RCC 7860 (cell line): ENCODE results near the gene UGT1A1.

Experiments used
- DNase-seq: peaks from one replicate; pipeline ENCODE4 v3.0.0-alpha.2; 2015; ENCODE audit warnings: low spot score
- FAIRE-seq: peaks from 2 replicates; lab custom pipeline; 2012; peaks lifted over from hg19 to GRCh38; lab: Jason Lieb, UNC

The UGT1A1 gene

DNA sequence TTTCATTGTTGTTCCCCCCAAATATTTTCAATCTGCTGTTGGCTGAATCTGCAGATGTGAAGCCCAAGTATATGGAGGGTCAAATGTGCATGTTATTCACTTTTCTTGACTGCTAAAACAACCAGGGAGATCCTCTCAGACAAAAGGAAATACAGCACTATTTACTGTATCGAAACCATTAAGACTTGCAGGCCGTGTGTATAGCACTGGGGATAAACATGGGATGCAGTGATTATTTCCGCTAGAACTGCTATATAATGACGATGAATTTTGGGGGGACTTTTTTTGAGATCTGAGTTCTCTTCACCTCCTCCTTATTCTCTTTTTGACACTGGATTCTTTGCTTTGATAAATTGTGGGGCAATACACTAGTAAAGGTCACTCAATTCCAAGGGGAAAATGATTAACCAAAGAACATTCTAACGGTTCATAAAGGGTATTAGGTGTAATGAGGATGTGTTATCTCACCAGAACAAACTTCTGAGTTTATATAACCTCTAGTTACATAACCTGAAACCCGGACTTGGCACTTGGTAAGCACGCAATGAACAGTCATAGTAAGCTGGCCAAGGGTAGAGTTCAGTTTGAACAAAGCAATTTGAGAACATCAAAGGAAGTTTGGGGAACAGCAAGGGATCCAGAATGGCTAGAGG lies 3.5 kb upstream of the UGT1A1 start:
- DNase-seq (no peak), FAIRE-seq (no peak)

DNA sequence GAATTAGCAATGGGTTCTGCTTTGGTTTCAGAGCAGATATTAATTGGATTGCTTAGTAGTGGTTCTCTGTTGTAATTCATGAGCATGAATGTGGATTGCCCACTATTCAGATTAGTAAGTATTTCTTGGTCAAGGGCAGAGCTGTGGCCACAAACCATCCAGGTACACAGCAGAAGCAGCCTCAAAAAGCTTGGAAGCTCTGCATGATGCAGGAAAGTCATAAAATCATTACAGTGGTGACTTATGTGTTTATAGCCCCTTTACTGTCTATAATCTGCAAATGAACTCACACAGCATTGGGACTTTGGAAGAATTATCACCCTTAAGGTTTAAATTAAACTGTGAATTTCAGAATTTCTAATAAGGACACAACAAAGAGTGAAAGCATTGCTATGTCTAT lies 1.9 kb upstream of the UGT1A1 start:
- DNase-seq (no peak), FAIRE-seq (no peak)

DNA sequence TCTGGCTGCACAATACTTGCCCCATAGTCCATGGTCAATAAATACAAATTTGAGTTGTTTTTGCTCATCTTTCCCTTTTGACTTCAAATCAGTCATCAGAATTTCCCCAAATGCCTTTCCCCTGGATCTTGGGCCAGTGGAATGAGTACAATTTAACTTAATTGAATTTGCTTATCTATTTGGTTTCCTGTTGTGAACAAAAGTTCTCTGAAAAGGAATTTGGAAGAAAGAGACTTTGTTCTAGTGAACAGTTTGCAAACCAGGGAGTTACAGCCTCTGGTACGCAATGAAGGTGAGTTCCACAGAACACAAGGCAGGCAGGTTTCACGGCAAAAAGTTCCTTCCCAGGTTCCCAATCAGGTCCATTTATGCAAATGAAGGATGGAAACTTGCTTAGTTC lies 1.2 kb upstream of the UGT1A1 start:
- FAIRE-seq (no peak), DNase-seq (no peak)

DNA sequence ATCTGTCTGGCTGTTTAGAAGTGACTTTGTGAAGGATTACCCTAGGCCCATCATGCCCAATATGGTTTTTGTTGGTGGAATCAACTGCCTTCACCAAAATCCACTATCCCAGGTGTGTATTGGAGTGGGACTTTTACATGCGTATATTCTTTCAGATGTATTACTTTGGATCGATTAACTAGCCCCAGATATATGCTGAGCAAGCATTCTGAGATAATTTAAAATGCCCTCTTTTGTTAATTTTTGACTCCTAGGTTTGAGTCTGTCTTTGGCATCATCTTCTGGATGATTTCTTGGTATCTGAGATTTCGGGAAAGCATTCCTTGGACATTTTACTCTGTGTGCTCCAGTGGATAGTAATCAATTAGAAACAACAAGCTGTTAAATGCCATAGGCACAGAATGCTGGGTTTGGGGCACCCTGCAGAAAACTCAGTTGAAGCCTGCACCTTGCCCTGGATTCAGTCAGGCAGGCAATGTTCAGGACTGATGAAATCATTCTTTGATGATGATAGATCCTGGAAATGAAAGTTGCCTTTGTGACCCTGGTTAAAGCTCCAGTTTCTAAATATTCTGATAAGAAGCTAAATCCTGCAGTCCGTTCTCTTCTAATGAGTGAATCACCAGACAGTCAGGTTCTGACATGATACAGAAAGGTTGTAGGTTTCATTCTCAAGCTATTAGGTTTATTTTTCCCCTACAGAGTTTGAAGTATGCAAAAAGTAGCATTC lies 1.1 kb downstream of the UGT1A1 start:
- DNase-seq (no peak), FAIRE-seq (no peak)

DNA sequence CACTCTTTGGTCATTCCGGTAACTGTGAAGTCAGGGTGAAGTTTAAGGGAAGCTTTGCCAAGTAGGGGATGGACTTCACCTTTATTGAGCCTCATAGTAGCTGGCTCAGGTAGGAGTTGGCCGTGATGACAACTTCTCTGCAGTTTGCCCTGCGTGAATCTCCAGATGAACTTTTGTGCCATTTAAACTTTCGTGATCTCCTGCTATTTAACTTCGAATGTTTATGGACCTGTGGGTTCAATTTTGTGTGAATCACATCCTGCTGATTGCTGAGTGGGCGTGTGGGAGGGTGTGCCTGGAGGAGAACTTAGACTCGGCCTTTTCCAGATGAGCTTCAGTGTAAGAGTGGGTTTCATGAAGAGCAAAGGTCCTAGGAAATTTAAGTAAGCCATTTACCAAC lies 4.2 kb downstream of the UGT1A1 start:
- FAIRE-seq = peak; percentile 85
- DNase-seq = peak; percentile 58

DNA sequence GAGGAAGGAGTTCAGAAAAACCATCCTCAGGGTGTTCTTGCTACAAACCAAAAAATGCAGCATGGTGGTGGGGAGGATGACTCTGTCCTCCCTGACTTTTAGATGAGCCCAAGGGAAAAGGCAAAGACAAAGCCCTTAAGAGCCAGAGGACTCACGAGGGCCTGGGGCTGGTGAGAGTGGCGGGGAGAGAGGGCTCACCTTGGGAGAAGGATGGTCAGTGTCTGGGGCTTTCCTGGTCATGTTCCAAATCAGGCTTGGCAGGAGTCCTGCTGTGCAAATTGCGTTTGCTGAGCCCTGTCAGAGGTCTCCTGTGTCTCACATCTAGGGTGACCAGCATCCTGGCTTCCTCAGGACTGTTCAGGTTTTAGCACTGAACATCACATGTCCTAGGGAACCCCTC lies 4.7 kb downstream of the UGT1A1 start:
- no peak for FAIRE-seq

DNA sequence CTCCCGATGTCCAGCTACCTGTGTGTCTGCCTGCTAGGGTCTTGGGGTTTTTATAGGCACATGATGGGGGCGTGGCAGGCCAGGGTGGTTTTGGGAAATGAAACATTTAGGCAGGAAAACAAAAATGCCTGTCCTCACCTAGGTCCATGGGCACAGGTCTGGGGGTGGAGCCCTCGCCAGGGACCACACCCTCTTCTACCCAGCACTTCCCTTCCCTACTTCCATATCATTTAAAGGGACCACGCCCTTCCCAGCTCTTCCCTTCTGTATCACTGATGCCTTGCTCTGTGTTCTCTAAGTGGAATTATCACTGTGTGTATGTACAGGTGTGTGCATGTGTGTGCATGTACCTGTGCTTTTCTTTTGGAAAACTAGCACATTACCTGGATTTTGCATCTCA lies 6.3 kb downstream of the UGT1A1 start:
- DNase-seq = no peak
- FAIRE-seq = no peak

More for the DNA sequence above, 4.7 kb downstream of the UGT1A1 start:
- DNase-seq = no peak

DNA sequence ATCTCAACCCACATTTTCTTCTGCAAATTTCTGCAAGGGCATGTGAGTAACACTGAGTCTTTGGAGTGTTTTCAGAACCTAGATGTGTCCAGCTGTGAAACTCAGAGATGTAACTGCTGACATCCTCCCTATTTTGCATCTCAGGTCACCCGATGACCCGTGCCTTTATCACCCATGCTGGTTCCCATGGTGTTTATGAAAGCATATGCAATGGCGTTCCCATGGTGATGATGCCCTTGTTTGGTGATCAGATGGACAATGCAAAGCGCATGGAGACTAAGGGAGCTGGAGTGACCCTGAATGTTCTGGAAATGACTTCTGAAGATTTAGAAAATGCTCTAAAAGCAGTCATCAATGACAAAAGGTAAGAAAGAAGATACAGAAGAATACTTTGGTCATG lies 8.0 kb downstream of the UGT1A1 start:
- no peak for FAIRE-seq
- DNase-seq = no peak

DNA sequence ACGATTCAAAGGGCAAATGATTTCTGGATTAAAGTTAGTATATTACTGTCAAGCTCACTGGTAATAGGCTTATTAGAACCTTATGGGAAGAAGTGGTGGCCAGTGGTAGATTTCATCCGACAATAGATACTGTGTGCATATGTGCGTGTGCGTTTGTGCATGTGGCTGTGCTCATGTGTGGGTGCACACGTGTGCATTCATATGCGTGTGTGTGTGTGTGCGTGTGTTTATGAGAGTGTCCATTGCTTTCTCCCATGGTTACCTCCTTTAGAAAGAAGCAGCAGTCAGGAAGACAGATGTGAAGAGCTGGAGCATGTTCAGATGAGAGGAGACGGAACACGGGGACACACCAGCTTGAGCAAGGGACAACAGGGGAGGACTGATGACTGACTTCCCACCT lies 9.2 kb downstream of the UGT1A1 start:
- no peak for FAIRE-seq
- DNase-seq = no peak

DNA sequence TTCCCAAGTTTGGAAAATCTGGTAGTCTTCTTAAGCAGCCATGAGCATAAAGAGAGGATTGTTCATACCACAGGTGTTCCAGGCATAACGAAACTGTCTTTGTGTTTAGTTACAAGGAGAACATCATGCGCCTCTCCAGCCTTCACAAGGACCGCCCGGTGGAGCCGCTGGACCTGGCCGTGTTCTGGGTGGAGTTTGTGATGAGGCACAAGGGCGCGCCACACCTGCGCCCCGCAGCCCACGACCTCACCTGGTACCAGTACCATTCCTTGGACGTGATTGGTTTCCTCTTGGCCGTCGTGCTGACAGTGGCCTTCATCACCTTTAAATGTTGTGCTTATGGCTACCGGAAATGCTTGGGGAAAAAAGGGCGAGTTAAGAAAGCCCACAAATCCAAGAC lies 12.1 kb downstream of the UGT1A1 start:
- FAIRE-seq (no peak), DNase-seq (no peak)

DNA sequence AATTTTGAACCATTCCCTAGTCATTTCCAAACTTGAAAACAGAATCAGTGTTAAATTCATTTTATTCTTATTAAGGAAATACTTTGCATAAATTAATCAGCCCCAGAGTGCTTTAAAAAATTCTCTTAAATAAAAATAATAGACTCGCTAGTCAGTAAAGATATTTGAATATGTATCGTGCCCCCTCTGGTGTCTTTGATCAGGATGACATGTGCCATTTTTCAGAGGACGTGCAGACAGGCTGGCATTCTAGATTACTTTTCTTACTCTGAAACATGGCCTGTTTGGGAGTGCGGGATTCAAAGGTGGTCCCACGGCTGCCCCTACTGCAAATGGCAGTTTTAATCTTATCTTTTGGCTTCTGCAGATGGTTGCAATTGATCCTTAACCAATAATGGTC lies 12.5 kb downstream of the UGT1A1 start:
- DNase-seq (no peak), FAIRE-seq (no peak)

DNA sequence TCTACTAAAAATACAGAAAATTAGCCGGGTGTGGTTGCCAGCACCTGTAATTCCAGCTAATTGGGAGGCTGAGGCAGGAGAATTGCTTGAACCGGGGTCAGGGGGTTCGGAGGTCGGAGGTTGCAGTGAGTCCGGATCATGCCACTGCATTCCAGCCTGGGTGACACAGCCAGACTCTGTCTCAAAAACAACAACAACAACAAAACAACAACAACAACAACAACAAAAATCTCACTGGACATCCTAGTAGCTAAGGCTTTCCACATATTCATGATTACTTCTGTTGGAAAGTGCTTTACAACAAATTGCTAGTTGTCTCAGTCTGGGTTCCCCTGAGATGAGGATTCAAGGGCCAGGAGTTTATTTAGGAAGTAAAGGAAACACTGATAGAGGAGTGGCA lies 13.8 kb downstream of the UGT1A1 start:
- FAIRE-seq = no peak
- no peak for DNase-seq

DNA sequence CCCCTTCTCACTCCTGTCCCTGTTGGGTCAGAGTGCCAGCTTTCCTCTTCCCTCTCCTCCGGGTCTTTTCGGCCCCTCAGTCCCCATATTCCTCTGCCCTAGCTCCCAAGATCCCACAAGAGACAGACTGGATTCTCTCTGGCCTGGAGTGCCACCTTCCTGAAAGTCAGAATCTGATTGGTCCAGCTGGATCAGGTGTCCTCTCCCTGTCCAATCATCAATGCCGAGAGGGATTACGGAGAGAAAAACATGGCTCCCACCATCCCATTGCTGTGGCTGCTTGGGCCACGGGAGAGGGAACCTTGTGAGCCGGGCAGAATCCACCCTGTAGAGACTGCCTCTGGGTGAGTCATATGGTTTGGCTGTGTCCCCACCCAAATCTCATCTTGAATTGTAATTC lies 15.3 kb downstream of the UGT1A1 start:
- DNase-seq = no peak
- no peak for FAIRE-seq

DNA sequence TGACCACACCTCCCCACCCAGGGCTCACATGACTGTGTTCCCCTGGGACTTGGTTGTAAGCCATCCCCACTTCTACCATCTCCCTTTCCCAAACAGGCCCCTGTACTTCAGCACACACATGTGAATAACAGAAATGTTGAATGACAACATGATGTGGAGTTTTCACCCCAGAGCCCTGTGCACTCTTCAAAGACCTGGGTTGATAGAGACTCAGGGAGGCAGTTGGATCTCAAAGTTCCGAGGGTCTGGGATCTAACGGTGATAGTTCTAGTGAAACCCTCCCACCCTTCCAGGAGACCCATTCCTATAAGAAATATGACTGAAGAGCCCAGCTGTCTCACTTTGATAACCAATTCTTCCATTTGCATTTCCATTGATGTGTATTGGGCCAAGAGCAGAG lies 18.0 kb downstream of the UGT1A1 start, which contains the start of gene MROH2A:
MROH2A (plus strand) TSS at position 301 of the 400 bp plus-strand sequence. CDS start 1,029 bp downstream, outside the sequence.
- no peak for FAIRE-seq
- DNase-seq = no peak

DNA sequence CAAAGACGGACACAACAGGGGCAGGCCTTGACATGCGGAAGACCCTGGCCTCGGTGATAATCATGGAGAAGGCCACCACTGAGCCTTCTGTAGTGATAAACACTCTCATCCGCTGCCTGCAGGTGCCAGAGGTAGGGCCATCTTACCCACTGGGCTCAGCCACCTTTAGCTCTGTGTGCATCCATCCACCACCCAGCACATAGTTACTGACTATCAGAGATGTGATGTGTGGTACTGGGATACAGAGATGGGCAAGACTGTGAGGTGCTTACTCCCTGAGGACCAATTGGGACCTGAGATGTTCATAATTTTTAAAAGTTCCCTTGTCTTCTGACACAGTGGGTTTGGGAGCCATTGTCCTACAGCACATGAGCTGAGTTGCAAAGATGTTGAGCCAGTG lies 19.7 kb downstream of the UGT1A1 start:
- DNase-seq = no peak
- no peak for FAIRE-seq

DNA sequence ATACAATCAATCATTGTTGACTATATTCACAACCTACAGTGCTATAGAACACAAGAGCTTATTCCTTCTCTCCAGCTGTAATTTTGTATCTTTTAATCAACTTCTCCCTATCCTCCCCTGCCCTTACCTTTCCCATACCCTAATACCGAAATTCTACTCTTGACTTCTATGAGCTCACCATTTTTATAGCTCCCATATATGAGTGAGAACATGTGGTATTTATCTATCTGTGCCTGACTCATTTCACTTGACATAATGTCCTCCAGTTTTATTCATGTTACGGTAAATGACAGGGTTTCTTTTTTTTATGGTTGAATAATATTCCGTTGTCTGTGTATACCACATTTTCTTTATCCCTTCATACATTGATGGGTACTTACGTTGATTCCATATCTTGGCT lies 20.7 kb downstream of the UGT1A1 start:
- FAIRE-seq = no peak
- no peak for DNase-seq

DNA sequence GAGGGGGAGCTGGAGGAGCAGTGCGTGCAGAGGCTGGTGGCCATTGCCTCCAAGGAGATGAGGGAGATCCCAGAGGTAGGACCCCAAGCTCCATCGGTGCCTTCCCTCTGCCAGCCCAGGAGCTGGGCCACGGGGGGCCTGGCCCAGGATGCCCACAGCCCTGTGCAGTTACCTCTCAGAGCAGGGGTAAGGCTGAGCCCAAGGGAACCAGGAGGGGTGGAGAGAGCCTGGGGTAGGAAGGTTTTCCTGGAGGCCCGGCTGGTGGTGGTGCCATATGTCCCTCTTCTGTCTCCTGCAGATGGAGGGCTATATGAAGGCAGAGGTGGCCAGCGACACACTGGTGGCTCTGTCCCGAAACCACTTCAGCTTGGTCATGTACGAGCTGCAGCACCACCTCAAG lies 29.5 kb downstream of the UGT1A1 start:
- DNase-seq (no peak), FAIRE-seq (no peak)

DNA sequence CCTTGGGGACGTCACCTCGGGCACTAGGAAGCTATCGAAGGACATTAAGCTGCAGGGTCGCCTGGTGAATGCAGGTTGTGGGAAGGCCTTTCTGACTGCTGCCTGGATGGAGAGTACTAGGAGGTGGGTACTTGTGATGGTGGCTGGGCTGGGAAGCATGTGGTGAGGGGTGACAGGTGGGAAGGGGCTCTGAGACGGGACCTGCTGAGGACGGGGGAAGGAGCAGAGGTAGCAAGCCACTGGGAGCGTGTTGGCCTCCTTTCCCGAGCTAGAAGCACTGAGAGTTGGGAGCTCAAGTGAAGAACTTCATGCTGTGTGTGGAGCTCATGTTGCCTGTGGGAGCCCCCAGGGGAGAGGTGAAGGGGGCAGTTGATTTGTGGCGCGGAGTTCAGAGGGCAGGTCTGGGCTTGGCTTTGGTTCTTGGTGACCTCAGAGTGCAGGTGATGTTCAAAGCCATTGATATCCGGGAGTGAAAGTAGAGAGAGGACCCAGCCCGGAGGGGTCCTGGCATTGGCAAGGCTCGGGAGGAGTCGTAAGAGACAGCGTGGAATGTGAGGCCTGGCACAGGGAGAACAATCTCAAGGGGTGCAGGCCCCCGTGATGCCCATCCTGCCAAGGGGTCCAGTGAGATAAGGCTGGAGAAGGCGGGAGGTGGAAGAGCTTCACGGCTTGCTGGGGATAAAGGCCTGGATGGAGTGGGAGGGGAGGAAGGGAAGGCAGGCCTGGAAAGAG lies 31.2 kb downstream of the UGT1A1 start:
- DNase-seq (no peak), FAIRE-seq (no peak)

DNA sequence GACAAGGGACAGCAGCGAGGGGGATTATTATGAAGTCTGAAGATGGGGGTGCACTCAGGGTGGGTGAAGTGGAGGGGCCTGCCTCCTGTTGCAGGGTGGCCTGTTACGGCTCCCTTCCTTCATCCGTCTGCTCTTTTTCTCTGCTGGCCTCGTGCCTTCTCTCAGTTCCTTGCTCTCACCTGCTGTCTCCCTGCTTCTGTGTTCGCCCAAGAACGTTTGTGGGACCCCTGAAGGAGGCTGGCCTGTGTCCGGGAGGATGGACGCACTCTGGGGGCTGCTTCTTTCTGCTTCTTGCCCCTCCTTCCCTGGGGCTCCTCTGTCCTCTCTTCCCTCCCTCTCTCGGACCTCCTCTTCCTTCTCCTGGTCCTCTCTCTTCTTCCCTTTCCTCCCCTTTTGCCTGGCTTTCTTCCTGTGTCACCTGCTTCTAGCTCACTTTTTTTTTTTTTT lies 31.8 kb downstream of the UGT1A1 start:
- FAIRE-seq = no peak

DNA sequence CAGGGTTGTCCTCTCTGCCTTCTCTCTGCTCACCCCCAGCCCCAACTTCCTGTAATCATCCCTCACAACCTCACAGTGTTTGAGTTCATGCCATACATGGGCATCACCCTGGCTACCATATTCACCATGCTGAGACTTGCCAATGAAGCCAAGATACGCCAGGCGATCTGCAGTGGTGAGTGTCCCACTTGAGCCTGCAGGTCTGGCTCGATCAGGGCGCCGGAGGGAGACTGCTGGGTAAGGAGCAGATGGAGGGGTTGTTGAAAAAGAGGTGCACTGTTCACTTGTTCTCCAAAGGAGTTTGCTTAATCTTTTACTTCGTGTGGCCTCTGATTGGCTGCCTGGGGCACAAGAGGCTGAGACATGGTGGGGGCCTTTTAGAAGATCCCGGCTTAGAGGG lies 32.6 kb downstream of the UGT1A1 start:
- no peak for DNase-seq
- FAIRE-seq = no peak

More for the DNA sequence above, 31.8 kb downstream of the UGT1A1 start:
- no peak for DNase-seq

DNA sequence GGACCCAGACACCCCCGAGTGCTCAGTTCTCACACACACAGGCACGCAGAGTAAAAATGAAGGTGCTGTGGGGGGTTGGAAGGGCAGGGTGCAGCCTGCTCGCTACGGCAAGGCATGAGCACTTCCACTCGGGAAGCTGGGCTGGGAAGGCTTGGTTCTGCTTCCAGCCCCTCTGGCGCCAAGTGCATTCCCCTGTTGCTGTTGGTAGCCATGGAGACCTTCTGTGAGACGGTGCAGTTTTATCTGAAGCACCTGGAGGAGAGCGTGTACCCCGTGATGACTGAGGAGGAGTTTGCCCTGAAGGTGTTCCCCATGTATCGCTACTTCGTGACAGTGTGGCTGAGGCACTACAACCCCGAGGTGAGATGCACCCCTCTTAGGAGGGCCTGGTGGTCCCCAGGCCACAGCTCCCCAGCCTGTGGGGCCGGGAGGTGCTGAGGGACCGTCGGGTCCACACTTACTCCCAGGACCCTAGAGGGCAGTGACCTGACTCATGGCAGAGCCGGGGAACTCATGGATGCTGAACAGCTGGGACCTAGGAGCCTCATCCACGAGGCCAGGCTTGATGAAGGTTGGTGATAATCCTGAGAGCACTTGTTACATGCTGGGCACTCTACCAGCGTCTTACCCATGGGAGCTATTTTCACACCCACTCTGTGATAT lies 33.5 kb downstream of the UGT1A1 start:
- FAIRE-seq = no peak
- no peak for DNase-seq
